KMS-11 (cell line): Measurements from ENCODE around the gene KRTAP2-1.

Experiments used
- H2AFZ ChIP-seq: fragments of 200-600 bp; sonication (generic); 2 replicates; pipeline ENCODE4 v1.6.1; 2016; ENCODE audit warnings: antibody characterized with exemption, mixed run types, low read depth
- H3K27ac ChIP-seq: fragments of 200-600 bp; sonication (generic); 2 replicates; pipeline ENCODE4 v1.6.1; 2016; ENCODE audit warnings: mild to moderate bottlenecking, mixed run types
- H3K27me3 ChIP-seq: fragments of 200-600 bp; sonication (generic); 2 replicates; pipeline ENCODE4 v1.6.1; 2017; ENCODE audit warnings: mild to moderate bottlenecking, low read depth, mixed run types, moderate library complexity; ENCODE audit not compliant: insufficient read depth
- H3K36me3 ChIP-seq: fragments of 200-600 bp; sonication (generic); 2 replicates; pipeline ENCODE4 v1.6.1; 2017; ENCODE audit warnings: mild to moderate bottlenecking, mixed run types; ENCODE audit not compliant: insufficient read depth
- H3K4me1 ChIP-seq: fragments of 200-600 bp; sonication (generic); 2 replicates; pipeline ENCODE4 v1.6.1; 2016; ENCODE audit warnings: mild to moderate bottlenecking, low read depth, mixed run types; ENCODE audit not compliant: poor library complexity, severe bottlenecking
- H3K4me2 ChIP-seq: fragments of 200-600 bp; sonication (generic); 2 replicates; pipeline ENCODE4 v1.7.0; 2016; ENCODE audit warnings: mild to moderate bottlenecking, mixed run types
- H3K4me3 ChIP-seq: fragments of 200-600 bp; sonication (generic); IDR thresholded peaks from 2 replicates; pipeline ENCODE4 v1.6.1; 2017; ENCODE audit warnings: low read depth, low read length, mixed read lengths; ENCODE audit not compliant: insufficient read depth
- H3K79me2 ChIP-seq: fragments of 200-600 bp; sonication (generic); 2 replicates; pipeline ENCODE4 v1.6.1; 2016; ENCODE audit warnings: low read depth, mixed run types; ENCODE audit not compliant: insufficient read depth
- H3K9ac ChIP-seq: fragments of 200-600 bp; sonication (generic); 2 replicates; pipeline ENCODE4 v1.6.1; 2016; ENCODE audit warnings: mild to moderate bottlenecking, mixed run types
- H4K20me1 ChIP-seq: fragments of 200-600 bp; sonication (generic); 2 replicates; pipeline ENCODE4 v1.6.1; 2016; ENCODE audit warnings: mild to moderate bottlenecking, mixed run types; ENCODE audit not compliant: insufficient read depth
- CTCF ChIP-seq: fragments of 200-600 bp; sonication (generic); conservative IDR thresholded peaks from 2 replicates; pipeline ENCODE4 v1.6.1; 2017; ENCODE audit warnings: low read depth, mild to moderate bottlenecking, antibody characterized with exemption, low read length, moderate library complexity, mixed read lengths

KRTAP2-1 gene

GRCh38 chr17:41076788-41077187 lies 29.7 kb upstream of the KRTAP2-1 start:
- H3K27ac ChIP-seq, result no peak overlapping the region
- H2AFZ ChIP-seq, result no peak overlapping the region
- no peak overlapping the region for H3K4me3 ChIP-seq
- no peaks in the 10 kb centered on the region for H3K36me3 ChIP-seq
- H3K9ac ChIP-seq, result no peak overlapping the region
- no peaks in the 10 kb centered on the region for H4K20me1 ChIP-seq
- H3K4me2 ChIP-seq, result no peak overlapping the region
- H3K79me2 ChIP-seq, result no peaks in the 10 kb centered on the region
- no peaks in the 10 kb centered on the region for H3K4me1 ChIP-seq
- no peaks in the 10 kb centered on the region for H3K27me3 ChIP-seq
- TF ChIP-seq CTCF, result no peak

GRCh38 chr17:41073676-41074075 lies 26.6 kb upstream of the KRTAP2-1 start:
- Histone ChIP-seq H3K4me2 (no peak overlapping the region), H3K9ac (no peak overlapping the region), H3K27me3 (no peaks in the 10 kb centered on the region), H3K36me3 (no peaks in the 10 kb centered on the region), H3K79me2 (no peaks in the 10 kb centered on the region), H4K20me1 (no peaks in the 10 kb centered on the region), H3K4me1 (no peaks in the 10 kb centered on the region), H3K27ac (no peak overlapping the region), H2AFZ (no peak overlapping the region), H3K4me3 (no peak overlapping the region)
- no peak for TF ChIP-seq CTCF

- Histone ChIP-seq H3K79me2 (no peaks in the 10 kb centered on the region), H2AFZ (no peak overlapping the region), H3K36me3 (no peaks in the 10 kb centered on the region), H4K20me1 (no peaks in the 10 kb centered on the region), H3K9ac (no peak overlapping the region), H3K4me1 (no peaks in the 10 kb centered on the region), H3K4me2 (no peak overlapping the region), H3K4me3 (no peak overlapping the region), H3K27me3 (no peaks in the 10 kb centered on the region), H3K27ac (no peak overlapping the region)
- TF ChIP-seq CTCF, result no peak
Observed at GRCh38 chr17:41071606-41072360, 24.7 kb upstream of the KRTAP2-1 start.

- TF ChIP-seq CTCF, result no peak
- Histone ChIP-seq H3K4me3 (no peak overlapping the region), H3K27me3 (no peaks in the 10 kb centered on the region), H3K27ac (no peak overlapping the region), H3K36me3 (no peaks in the 10 kb centered on the region), H2AFZ (no peak overlapping the region), H3K4me1 (no peaks in the 10 kb centered on the region), H3K79me2 (no peaks in the 10 kb centered on the region), H3K9ac (no peak overlapping the region), H4K20me1 (no peaks in the 10 kb centered on the region), H3K4me2 (no peak overlapping the region)
Observed at GRCh38 chr17:41069031-41069430, 21.9 kb upstream of the KRTAP2-1 start.
